IMR-90 (cell line): Measurements from ENCODE around the gene L1CAM. TPM values are rescaled to one million over a fixed set of nuclear protein-coding genes. Genes with fewer than 3 reads are reported as not detected.

Source experiments
- ATAC-seq: fragments of 200-7000 bp; cut with Tn5 transposase; 2 replicates; pipeline ENCODE4 v1.9.1; 2020; ENCODE audit warnings: low read depth, mild to moderate bottlenecking, moderate library complexity
- BruUV-seq: library from RNA; stranded (reverse); fragments of 400-500 nt; replicated peaks from 2 replicates; lab custom pipeline; 2021; lab: Mats Ljungman, UMichigan
- CTCF ChIA-PET: fragments of 300-600 bp; formaldehyde crosslinking; extraction: SDS; loops from one replicate; lab custom pipeline; 2021; ENCODE audit warnings: antibody characterized with exemption; lab: Yijun Ruan, JAX
- POLR2A ChIA-PET: fragments of 300-600 bp; sonication (Branson Sonifier 250); formaldehyde crosslinking; loops from one replicate; lab custom pipeline; 2022; ENCODE audit warnings: antibody characterized with exemption; ENCODE audit not compliant: unreplicated experiment; lab: Charles Lee
- DNase-seq: peaks from one replicate; pipeline ENCODE4 v3.0.0; 2013
- H2AFZ ChIP-seq: replicated peaks from 2 replicates; pipeline ENCODE3; 2013; ENCODE audit warnings: low read length, mild to moderate bottlenecking; ENCODE audit not compliant: poor library complexity
- H2AK5ac ChIP-seq: 2 replicates; pipeline ENCODE4 v1.6.1; 2013; ENCODE audit warnings: low read depth, low read length, inconsistent platforms
- H2AK9ac ChIP-seq: replicated peaks from 2 replicates; pipeline ENCODE3; 2013; ENCODE audit warnings: mild to moderate bottlenecking, low read depth, low read length, moderate library complexity; ENCODE audit not compliant: poor library complexity
- H2BK120ac ChIP-seq: 2 replicates; pipeline ENCODE4 v1.6.1; 2013; ENCODE audit warnings: low read depth, low read length, inconsistent platforms
- H2BK15ac ChIP-seq: 3 replicates; pipeline ENCODE4 v1.6.1; 2013; ENCODE audit warnings: low read depth, low read length, inconsistent platforms
- H2BK20ac ChIP-seq: 2 replicates; pipeline ENCODE4 v1.6.1; 2013; ENCODE audit warnings: low read depth, mild to moderate bottlenecking, inconsistent platforms, low read length, moderate library complexity
- H2BK5ac ChIP-seq: 2 replicates; pipeline ENCODE4 v1.6.1; 2013; ENCODE audit warnings: mild to moderate bottlenecking, low read depth, low read length, inconsistent platforms; ENCODE audit not compliant: poor library complexity, severe bottlenecking
- H3K14ac ChIP-seq: replicated peaks from 2 replicates; pipeline ENCODE4 v1.6.1; 2013; ENCODE audit warnings: low read depth, low read length, inconsistent platforms
- H3K18ac ChIP-seq: 2 replicates; pipeline ENCODE4 v1.6.1; 2013; ENCODE audit warnings: low read depth, low read length, control low read depth
- H3K23ac ChIP-seq: 2 replicates; pipeline ENCODE4 v1.6.1; 2013; ENCODE audit warnings: low read depth, low read length, inconsistent platforms
- H3K27ac ChIP-seq: 2 replicates; pipeline ENCODE4 v1.5.1; 2013; ENCODE audit warnings: mild to moderate bottlenecking, control low read depth, low read length; ENCODE audit not compliant: insufficient read depth
- H3K27me3 ChIP-seq: 2 replicates; pipeline ENCODE4 v1.6.1; 2013; ENCODE audit warnings: low read length; ENCODE audit not compliant: control insufficient read depth, insufficient read depth
- H3K36me3 ChIP-seq: 2 replicates; pipeline ENCODE4 v1.6.1; 2013; ENCODE audit warnings: low read length, mixed read lengths; ENCODE audit not compliant: control insufficient read depth, insufficient read depth
- H3K4ac ChIP-seq: 2 replicates; pipeline ENCODE4 v1.6.1; 2013; ENCODE audit warnings: low read depth, low read length, inconsistent platforms
- H3K4me1 ChIP-seq: 2 replicates; pipeline ENCODE4 v1.6.1; 2013; ENCODE audit warnings: low read length, mixed read lengths; ENCODE audit not compliant: control insufficient read depth, insufficient read depth
- H3K4me2 ChIP-seq: 2 replicates; pipeline ENCODE4 v1.6.1; 2013; ENCODE audit warnings: low read depth, mild to moderate bottlenecking, control low read depth, low read length, moderate library complexity
- H3K4me3 ChIP-seq: 2 replicates; pipeline ENCODE4 v1.5.1; 2013; ENCODE audit warnings: low read depth, mild to moderate bottlenecking, control low read depth, low read length, moderate library complexity; ENCODE audit not compliant: insufficient read depth
- H3K56ac ChIP-seq: 2 replicates; pipeline ENCODE4 v1.6.1; 2013; ENCODE audit warnings: low read length, inconsistent platforms; ENCODE audit not compliant: insufficient read depth; ENCODE audit errors: extremely low read depth
- H3K79me1 ChIP-seq, 2 experiments: 2 replicates each; pipeline ENCODE4 v1.6.1; 2013; ENCODE audit warnings: low read length in 2 of 2, inconsistent platforms in 1 of 2, low read depth in 1 of 2
- H3K9ac ChIP-seq: 2 replicates; pipeline ENCODE4 v1.6.1; 2013; ENCODE audit warnings: low read depth, low read length, control low read depth
- H3K9me1 ChIP-seq: 2 replicates; pipeline ENCODE4 v1.6.1; 2013; ENCODE audit warnings: low read length, inconsistent platforms; ENCODE audit not compliant: insufficient read depth
- H3K9me3 ChIP-seq: 2 replicates; pipeline ENCODE4 v1.6.1; 2013; ENCODE audit warnings: low read length; ENCODE audit not compliant: control insufficient read depth, insufficient read depth
- H4K20me1 ChIP-seq: 2 replicates; pipeline ENCODE4 v1.6.1; 2013; ENCODE audit warnings: low read length, inconsistent platforms; ENCODE audit not compliant: insufficient read depth
- H4K5ac ChIP-seq: 2 replicates; pipeline ENCODE4 v1.6.1; 2013; ENCODE audit warnings: mild to moderate bottlenecking, low read depth, low read length, control low read depth
- H4K8ac ChIP-seq, 2 experiments: 2 replicates each; pipeline ENCODE4 v1.6.1; 2013; ENCODE audit warnings: low read depth in 2 of 2, low read length in 2 of 2, control low read depth in 1 of 2, inconsistent platforms in 1 of 2
- H4K91ac ChIP-seq: 2 replicates; pipeline ENCODE4 v1.6.1; 2013; ENCODE audit warnings: low read depth, low read length, inconsistent platforms; ENCODE audit not compliant: insufficient read depth
- BHLHE40 ChIP-seq: fragments of 150-350 bp; IDR thresholded peaks from 2 replicates; pipeline ENCODE4 v1.6.1; 2016; ENCODE audit warnings: mild to moderate bottlenecking, low read depth, low read length
- CHD1 ChIP-seq: IDR thresholded peaks from 2 replicates; pipeline ENCODE4 v1.6.1; 2012; ENCODE audit warnings: low read depth, low read length, improper control_type of control experiment
- MAFK ChIP-seq: IDR thresholded peaks from 2 replicates; pipeline ENCODE4 v1.6.1; 2012; ENCODE audit warnings: low read depth, low read length, improper control_type of control experiment
- MAZ ChIP-seq: IDR thresholded peaks from 2 replicates; pipeline ENCODE4 v1.6.1; 2012; ENCODE audit warnings: low read depth, mild to moderate bottlenecking, low read length, improper control_type of control experiment, moderate library complexity, borderline replicate concordance
- RCOR1 ChIP-seq: IDR thresholded peaks from 2 replicates; pipeline ENCODE4 v1.6.1; 2012; ENCODE audit warnings: mild to moderate bottlenecking, low read length, improper control_type of control experiment; ENCODE audit not compliant: insufficient replicate concordance
- WGBS, 2 experiments: methylation state at CpG; one replicate each; pipeline versions ENCODE4 v1.1.5 to v1.1.7; 2013; ENCODE audit warnings: missing lambda C conversion rate in 2 of 2; ENCODE audit not compliant: insufficient read length in 1 of 2; ENCODE audit errors: extremely low coverage in 2 of 2; 5-methylcytosine and 5-hydroxymethylcytosine counted together
- dilution Hi-C: fragments of 300-500 bp; cut with HindIII; formaldehyde crosslinking; loops from one replicate; pipeline ENCODE4 v1.14.3; 2018; ENCODE audit warnings: low sequenced_read_pairs; ENCODE audit not compliant: unreplicated experiment
- in situ Hi-C: fragments of 300-500 bp; cut with MboI; formaldehyde crosslinking; loops from 3 replicates; pipeline ENCODE4 v1.14.3; 2019; ENCODE audit warnings: low sequenced_read_pairs, inconsistent platforms, mixed read lengths
- intact Hi-C: fragments of 100-400 bp; cut with micrococcal nuclease; formaldehyde crosslinking; loops from 2 replicates; pipeline ENCODE4 v1.10.0; 2022
- polyA plus RNA-seq, 3 experiments: library from polyadenylated mRNA; depleted of rRNA; stranded (reverse); fragments of >200 nt; gene quantifications; 2 replicates each; pipeline ENCODE4 v1.2.3, GENCODE V29; 2012; ENCODE audit warnings: low replicate concordance in 1 of 3
- total RNA-seq: library from RNA; depleted of rRNA; stranded (reverse); fragments of >200 nt; gene quantifications from 2 replicates; pipeline ENCODE4 v1.2.3, GENCODE V29; 2012
- TF ChIP-seq, protein P1 (sequence below): fragments of 150-350 bp; IDR thresholded peaks from 2 replicates; pipeline ENCODE4 v1.6.1; 2016; ENCODE audit warnings: low read depth, mild to moderate bottlenecking, low read length, moderate library complexity, borderline replicate concordance

L1CAM gene
- total and polyA plus RNA-seq, 2 of the 4 experiments (the other 2 are of a cell fraction), result 0.36 to 1.9 TPM

GRCh38 chrX:153874366-153875125 is 11.4 kb downstream of the L1CAM start:
- H4K8ac ChIP-seq, result no peak overlapping the region
- no peak overlapping the region for H2BK5ac ChIP-seq
- CTCF ChIA-PET, result no interaction called here
- dilution Hi-C loops, result no loop called here
- no peak overlapping the region for H3K14ac ChIP-seq
- no peak overlapping the region for H2BK15ac ChIP-seq
- DNase-seq (no peak), ATAC-seq (no peak)
- H3K9me3 ChIP-seq, result peaks cover 3% of the 10 kb centered on the region; the same call in 1 of the 2 replicates
- H2AK9ac ChIP-seq, result no peak overlapping the region
- H3K4ac ChIP-seq, result no peak overlapping the region
- no peaks in the 10 kb centered on the region for H3K4me1 ChIP-seq
- no peaks in the 10 kb centered on the region for H3K9me1 ChIP-seq
- no TSS peak for BruUV-seq
- no peak overlapping the region for H2BK20ac ChIP-seq
- WGBS, 2 experiments, result 40% methylated on average over 3 of the region's 13 CpGs; no CpG with 5 or more reads in 1 of the 2 experiments
- H3K56ac ChIP-seq, result no peak overlapping the region
- no peaks in the 10 kb centered on the region for H3K36me3 ChIP-seq
- no peak overlapping the region for H3K4me2 ChIP-seq
- H3K27me3 ChIP-seq, result peaks cover 29% of the 10 kb centered on the region
- POLR2A ChIA-PET, result no interaction called here
- no peaks in the 10 kb centered on the region; the same call in 1 of the 2 replicates for H4K20me1 ChIP-seq
- no peaks in the 10 kb centered on the region for H3K79me1 ChIP-seq
- H2BK120ac ChIP-seq, result no peak overlapping the region
- in situ Hi-C loops, result no loop called here
- H4K5ac ChIP-seq, result no peak overlapping the region
- no peak overlapping the region for H2AFZ ChIP-seq
- no peak overlapping the region for H3K23ac ChIP-seq
- no peak overlapping the region for H3K18ac ChIP-seq
- TF ChIP-seq CHD1 (no peak), RCOR1 (no peak), MAZ (no peak), BHLHE40 (no peak), MAFK (no peak)
- TF ChIP-seq, protein P1, sequence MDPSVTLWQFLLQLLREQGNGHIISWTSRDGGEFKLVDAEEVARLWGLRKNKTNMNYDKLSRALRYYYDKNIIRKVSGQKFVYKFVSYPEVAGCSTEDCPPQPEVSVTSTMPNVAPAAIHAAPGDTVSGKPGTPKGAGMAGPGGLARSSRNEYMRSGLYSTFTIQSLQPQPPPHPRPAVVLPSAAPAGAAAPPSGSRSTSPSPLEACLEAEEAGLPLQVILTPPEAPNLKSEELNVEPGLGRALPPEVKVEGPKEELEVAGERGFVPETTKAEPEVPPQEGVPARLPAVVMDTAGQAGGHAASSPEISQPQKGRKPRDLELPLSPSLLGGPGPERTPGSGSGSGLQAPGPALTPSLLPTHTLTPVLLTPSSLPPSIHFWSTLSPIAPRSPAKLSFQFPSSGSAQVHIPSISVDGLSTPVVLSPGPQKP, result no peak
- H3K4me3 ChIP-seq, result no peak overlapping the region
- H2AK5ac ChIP-seq, result no peak overlapping the region
- intact Hi-C loops, result no loop called here
- H3K9ac ChIP-seq, result no peak overlapping the region
- no peak overlapping the region for H3K27ac ChIP-seq
- no peak overlapping the region for H4K91ac ChIP-seq
